ENCODE results near the gene AIRE. TPM values are rescaled to one million over a fixed set of nuclear protein-coding genes. Genes with fewer than 3 reads are reported as not detected.

The AIRE gene
- total and polyA plus RNA-seq, 2 donors from 2014 or later: 0.09 to 0.25 TPM

- TF ChIP-seq CTCF (IDR thresholded peaks at IDR 0.05; ENCODE audit: borderline replicate concordance, extremely low read depth, insufficient read depth): no peak
- Histone ChIP-seq H3K9me3 (ENCODE audit: control insufficient read depth in 2 of 3, insufficient read depth in 1 of 3, low read length in 3 of 3) (no peaks in the 10 kb centered on the region), H3K9ac (ENCODE audit: low read length in 3 of 3) (no peak overlapping the region), H3K4me3 (ENCODE audit: low read length in 3 of 3) (no peak overlapping the region), H3K27ac (ENCODE audit: low read depth in 2 of 2, low read length in 2 of 2) (no peak overlapping the region), H3K27me3 (ENCODE audit: control insufficient read depth, insufficient read depth, low read length) (no peaks in the 10 kb centered on the region), H3K4me1 (ENCODE audit: control insufficient read depth in 2 of 3, insufficient read depth in 2 of 3, low read depth in 1 of 3, low read length in 3 of 3) (no peaks in the 10 kb centered on the region), H3K36me3 (ENCODE audit: control insufficient read depth in 2 of 3, insufficient read depth in 3 of 3, low read length in 3 of 3) (no peaks in the 10 kb centered on the region)
- no peak for FAIRE-seq
- intact Hi-C loops (cut with DNase I): no loop called here
- peak in 1 of 5 donors; percentile 74 for DNase-seq
These were observed 1.3 kb downstream of the AIRE start for GRCh38 chr21:44286716-44287632.

- H3K27me3 ChIP-seq (ENCODE audit: control insufficient read depth, insufficient read depth, low read length): no peaks in the 10 kb centered on the region
- intact Hi-C loops (cut with DNase I): no loop called here
- no peaks in the 10 kb centered on the region for H3K4me1 ChIP-seq (ENCODE audit: control insufficient read depth in 2 of 3, insufficient read depth in 2 of 3, low read depth in 1 of 3, low read length in 3 of 3)
- FAIRE-seq: no peak
- DNase-seq: peak in 1 of 5 donors; percentile 61
- H3K36me3 ChIP-seq (ENCODE audit: control insufficient read depth in 2 of 3, insufficient read depth in 3 of 3, low read length in 3 of 3): no peaks in the 10 kb centered on the region
- no peak overlapping the region for H3K4me3 ChIP-seq (ENCODE audit: low read length in 3 of 3)
- no peak for TF ChIP-seq CTCF (IDR thresholded peaks at IDR 0.05; ENCODE audit: borderline replicate concordance, extremely low read depth, insufficient read depth)
- H3K27ac ChIP-seq (ENCODE audit: low read depth in 2 of 2, low read length in 2 of 2): no peak overlapping the region
- no peak overlapping the region for H3K9ac ChIP-seq (ENCODE audit: low read length in 3 of 3)
- H3K9me3 ChIP-seq (ENCODE audit: control insufficient read depth in 2 of 3, insufficient read depth in 1 of 3, low read length in 3 of 3): no peaks in the 10 kb centered on the region
These were observed 2.8 kb downstream of the AIRE start for GRCh38 chr21:44288251-44289110.

GRCh38 chr21:44289381-44290010, 3.8 kb downstream of the AIRE start:
- Histone ChIP-seq H3K4me3 (ENCODE audit: low read length in 3 of 3) (no peak overlapping the region), H3K4me1 (ENCODE audit: control insufficient read depth in 2 of 3, insufficient read depth in 2 of 3, low read depth in 1 of 3, low read length in 3 of 3) (no peaks in the 10 kb centered on the region), H3K27me3 (ENCODE audit: control insufficient read depth, insufficient read depth, low read length) (no peaks in the 10 kb centered on the region), H3K9me3 (ENCODE audit: control insufficient read depth in 2 of 3, insufficient read depth in 1 of 3, low read length in 3 of 3) (no peaks in the 10 kb centered on the region), H3K36me3 (ENCODE audit: control insufficient read depth in 2 of 3, insufficient read depth in 3 of 3, low read length in 3 of 3) (no peaks in the 10 kb centered on the region), H3K27ac (ENCODE audit: low read depth in 2 of 2, low read length in 2 of 2) (no peak overlapping the region), H3K9ac (ENCODE audit: low read length in 3 of 3) (no peak overlapping the region)
- TF ChIP-seq CTCF (IDR thresholded peaks at IDR 0.05; ENCODE audit: borderline replicate concordance, extremely low read depth, insufficient read depth): no peak
- no peak for FAIRE-seq
- intact Hi-C loops (cut with DNase I): no loop called here
- DNase-seq: peak in 1 of 5 donors; percentile 56
